Measurements from ENCODE around the gene PTTG2. TPM values are rescaled to one million over a fixed set of nuclear protein-coding genes. Genes with fewer than 3 reads are reported as not detected.
A peak's percentile ranks its signal among the peaks of the same experiment; 100 is the strongest.
"Not testable (repeated sequence)": the region's sequence is repeated elsewhere in the genome, so short reads cannot be mapped to it uniquely, and the experiment has no call there.

The PTTG2 gene
- 1 to 10 TPM in 1 of 4 donors, not detected in 3; 2.0 TPM for total RNA-seq

DNA sequence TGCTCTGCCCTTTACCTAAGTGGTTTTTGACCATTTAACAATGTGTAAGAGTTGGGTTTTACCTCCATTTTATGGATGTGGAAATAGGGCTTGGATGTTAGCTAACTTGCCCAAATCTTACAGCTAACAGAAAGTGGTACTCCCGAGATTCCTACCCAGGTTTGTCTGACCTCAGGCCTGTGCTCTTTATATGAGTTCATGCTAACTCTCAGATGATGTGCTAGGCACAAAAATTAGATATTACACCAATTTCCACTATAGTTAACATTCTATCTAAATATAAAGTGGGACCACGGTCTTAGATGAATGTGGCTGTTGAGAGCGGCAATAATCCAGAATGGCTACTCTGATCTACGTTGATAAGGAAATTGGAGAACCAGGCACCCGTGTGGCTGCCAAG, at the start of gene PTTG2:
Gene PTTG2, plus strand, starts transcription at position 301 of the 400 bp plus-strand sequence. Its CDS starts 37 bp downstream, at position 338.
- WGBS, 2 donors = 79 to 83% methylated on average over 5 of the region's 5 CpGs
- Histone ChIP-seq H3K27ac (peak within 1 kb of the TSS in 2 of 3 donors; percentile 1 to 62), H3K9me3 (no peaks in the 10 kb centered on the region), H3K36me3 (no peaks in the 10 kb centered on the region), H3K4me1 (peaks cover 9 to 13% of the 10 kb centered on the region in 2 donors), H3K4me3 (replicated peaks in 1 of 3) (no peak within 1 kb of the TSS), H3K27me3 (no peaks in the 10 kb centered on the region)
- TF ChIP-seq, protein P1, sequence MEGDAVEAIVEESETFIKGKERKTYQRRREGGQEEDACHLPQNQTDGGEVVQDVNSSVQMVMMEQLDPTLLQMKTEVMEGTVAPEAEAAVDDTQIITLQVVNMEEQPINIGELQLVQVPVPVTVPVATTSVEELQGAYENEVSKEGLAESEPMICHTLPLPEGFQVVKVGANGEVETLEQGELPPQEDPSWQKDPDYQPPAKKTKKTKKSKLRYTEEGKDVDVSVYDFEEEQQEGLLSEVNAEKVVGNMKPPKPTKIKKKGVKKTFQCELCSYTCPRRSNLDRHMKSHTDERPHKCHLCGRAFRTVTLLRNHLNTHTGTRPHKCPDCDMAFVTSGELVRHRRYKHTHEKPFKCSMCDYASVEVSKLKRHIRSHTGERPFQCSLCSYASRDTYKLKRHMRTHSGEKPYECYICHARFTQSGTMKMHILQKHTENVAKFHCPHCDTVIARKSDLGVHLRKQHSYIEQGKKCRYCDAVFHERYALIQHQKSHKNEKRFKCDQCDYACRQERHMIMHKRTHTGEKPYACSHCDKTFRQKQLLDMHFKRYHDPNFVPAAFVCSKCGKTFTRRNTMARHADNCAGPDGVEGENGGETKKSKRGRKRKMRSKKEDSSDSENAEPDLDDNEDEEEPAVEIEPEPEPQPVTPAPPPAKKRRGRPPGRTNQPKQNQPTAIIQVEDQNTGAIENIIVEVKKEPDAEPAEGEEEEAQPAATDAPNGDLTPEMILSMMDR (IDR thresholded peaks at IDR 0.05) = no peak
- TF ChIP-seq POLR2A (IDR thresholded peaks at IDR 0.05) = no peak
- no peak for DNase-seq
- intact Hi-C loops (cut with DNase I) = loop anchor here (10.0 kb wide), 1 partner anchor 65 kb away; the partner anchor contains the start of gene TBC1D1

GRCh38 chr4:37914539-37914938, 45.7 kb upstream of the PTTG2 start:
- 87 to 93% methylated on average over 3 of the region's 3 CpGs for WGBS, 2 donors
- H3K4me1 ChIP-seq = peaks cover 0 to 7% of the 10 kb centered on the region in 2 donors
- no peak for DNase-seq

GRCh38 chr4:37917388-37917787, 42.8 kb upstream of the PTTG2 start:
- no peaks in the 10 kb centered on the region for H3K9me3 ChIP-seq
- no peak for TF ChIP-seq POLR2A (IDR thresholded peaks at IDR 0.05)
- TF ChIP-seq, protein P1 (IDR thresholded peaks at IDR 0.05) = no peak
- H3K27ac ChIP-seq = no peak overlapping the region
- intact Hi-C loops (cut with DNase I) = no loop called here
- H3K4me3 ChIP-seq (replicated peaks in 1 of 3) = no peak overlapping the region
- DNase-seq = no peak
- H3K27me3 ChIP-seq = no peaks in the 10 kb centered on the region
- H3K36me3 ChIP-seq = no peaks in the 10 kb centered on the region
- WGBS, 2 donors = 83 to 89% methylated on average over 7 of the region's 7 CpGs
- no peaks in the 10 kb centered on the region for H3K4me1 ChIP-seq

More at GRCh38 chr4:37914539-37914938, 45.7 kb upstream of the PTTG2 start:
- Histone ChIP-seq H3K27ac (no peak overlapping the region), H3K9me3 (no peaks in the 10 kb centered on the region), H3K36me3 (no peaks in the 10 kb centered on the region), H3K27me3 (no peaks in the 10 kb centered on the region), H3K4me3 (replicated peaks in 1 of 3) (no peak overlapping the region)
- no peak for TF ChIP-seq POLR2A (IDR thresholded peaks at IDR 0.05)
- TF ChIP-seq, protein P1 (IDR thresholded peaks at IDR 0.05) = no peak
- intact Hi-C loops (cut with DNase I) = no loop called here

- WGBS, 2 donors = 93 to 96% methylated on average over 3 of the region's 3 CpGs
- no peaks in the 10 kb centered on the region for H3K4me1 ChIP-seq
- no peaks in the 10 kb centered on the region for H3K27me3 ChIP-seq
- no peak overlapping the region for H3K4me3 ChIP-seq (replicated peaks in 1 of 3)
- H3K27ac ChIP-seq = no peak overlapping the region
- no peak for DNase-seq
- TF ChIP-seq, protein P1 (IDR thresholded peaks at IDR 0.05) = no peak
- no peak for TF ChIP-seq POLR2A (IDR thresholded peaks at IDR 0.05)
- intact Hi-C loops (cut with DNase I) = no loop called here
- no peaks in the 10 kb centered on the region for H3K9me3 ChIP-seq
- H3K36me3 ChIP-seq = no peaks in the 10 kb centered on the region
These were observed 41.5 kb upstream of the PTTG2 start for GRCh38 chr4:37918653-37919052.

- H3K4me1 ChIP-seq = no peaks in the 10 kb centered on the region
- H3K27me3 ChIP-seq = no peaks in the 10 kb centered on the region
- 75 to 82% methylated on average over 4 of the region's 4 CpGs for WGBS, 2 donors
- H3K9me3 ChIP-seq = no peaks in the 10 kb centered on the region
- H3K27ac ChIP-seq = no peak overlapping the region
- TF ChIP-seq, protein P1 (IDR thresholded peaks at IDR 0.05) = no peak
- TF ChIP-seq POLR2A (IDR thresholded peaks at IDR 0.05) = no peak
- intact Hi-C loops (cut with DNase I) = no loop called here
- no peaks in the 10 kb centered on the region for H3K36me3 ChIP-seq
- no peak for DNase-seq
- H3K4me3 ChIP-seq (replicated peaks in 1 of 3) = no peak overlapping the region
These were observed 37.9 kb upstream of the PTTG2 start for GRCh38 chr4:37922328-37922727.

- H3K4me3 ChIP-seq (replicated peaks in 1 of 3) = not testable (repeated sequence)
These were observed 37.1 kb upstream of the PTTG2 start for GRCh38 chr4:37923089-37923488.

More at GRCh38 chr4:37923089-37923488, 37.1 kb upstream of the PTTG2 start:
- H3K27ac ChIP-seq; intact Hi-C loops (cut with DNase I); H3K27me3 ChIP-seq; H3K9me3 ChIP-seq; H3K36me3 ChIP-seq; DNase-seq; H3K4me1 ChIP-seq: not testable (repeated sequence)

Data from thyroid gland (tissue), 4 donors.